ENCODE measurements around the gene ARIH2. TPM values are rescaled to one million over a fixed set of nuclear protein-coding genes. Genes with fewer than 3 reads are reported as not detected.
A peak's percentile ranks its signal among the peaks of the same experiment; 100 is the strongest.

The ARIH2 gene
- total RNA-seq, 2 experiments from 2014 or later = 126 TPM

- Mint-ChIP-seq H3K27ac (peak overlapping the region; percentile 56), H3K4me3 (no peak overlapping the region), H3K9me3 (no peaks in the 10 kb centered on the region), H3K4me1 (peaks cover 23% of the 10 kb centered on the region), H3K27me3 (no peaks in the 10 kb centered on the region), H3K36me3 (peaks cover 9% of the 10 kb centered on the region)
- no peak for DNase-seq
Measured at GRCh38 chr3:48915296-48915695, 3.3 kb upstream of the ARIH2 start.

- H3K27ac Mint-ChIP-seq = peak overlapping the region; percentile 100
- H3K4me3 Mint-ChIP-seq = peak overlapping the region; percentile 97
- H3K9me3 Mint-ChIP-seq = no peaks in the 10 kb centered on the region
- H3K36me3 Mint-ChIP-seq = peaks cover 19% of the 10 kb centered on the region
- no peaks in the 10 kb centered on the region for H3K27me3 Mint-ChIP-seq
- peaks cover 26% of the 10 kb centered on the region for H3K4me1 Mint-ChIP-seq
- peak; percentile 69 for DNase-seq
Measured at GRCh38 chr3:48919215-48920138, 835 bp downstream of the ARIH2 start.

- peak overlapping the region; percentile 4 for H3K4me3 Mint-ChIP-seq
- no peaks in the 10 kb centered on the region for H3K27me3 Mint-ChIP-seq
- H3K36me3 Mint-ChIP-seq = peaks cover 52% of the 10 kb centered on the region
- H3K27ac Mint-ChIP-seq = peak overlapping the region; percentile 64
- DNase-seq = no peak
- peaks cover 50% of the 10 kb centered on the region for H3K4me1 Mint-ChIP-seq
- H3K9me3 Mint-ChIP-seq = no peaks in the 10 kb centered on the region
Measured at GRCh38 chr3:48926425-48927392, 8.1 kb downstream of the ARIH2 start.

- Mint-ChIP-seq H3K27ac (no peak overlapping the region), H3K4me1 (peaks cover 54% of the 10 kb centered on the region), H3K4me3 (peak overlapping the region; percentile 22), H3K9me3 (no peaks in the 10 kb centered on the region), H3K27me3 (no peaks in the 10 kb centered on the region), H3K36me3 (peaks cover 58% of the 10 kb centered on the region)
- no peak for DNase-seq
Measured at GRCh38 chr3:48927928-48928327, 9.3 kb downstream of the ARIH2 start.

GRCh38 chr3:48928679-48929078, 10.0 kb downstream of the ARIH2 start:
- Mint-ChIP-seq H3K4me3 (no peak overlapping the region), H3K27ac (peak overlapping the region; percentile 48), H3K27me3 (no peaks in the 10 kb centered on the region), H3K4me1 (peaks cover 54% of the 10 kb centered on the region), H3K9me3 (no peaks in the 10 kb centered on the region), H3K36me3 (peaks cover 62% of the 10 kb centered on the region)
- DNase-seq = no peak

GRCh38 chr3:48929358-48930035, 10.9 kb downstream of the ARIH2 start:
- Mint-ChIP-seq H3K27me3 (no peaks in the 10 kb centered on the region), H3K4me3 (peak overlapping the region; percentile 1), H3K36me3 (peaks cover 64% of the 10 kb centered on the region), H3K9me3 (no peaks in the 10 kb centered on the region), H3K4me1 (peaks cover 57% of the 10 kb centered on the region), H3K27ac (no peak overlapping the region)
- DNase-seq = no peak

GRCh38 chr3:48930590-48930989, 11.9 kb downstream of the ARIH2 start:
- H3K4me1 Mint-ChIP-seq = peaks cover 65% of the 10 kb centered on the region
- no peaks in the 10 kb centered on the region for H3K27me3 Mint-ChIP-seq
- no peak overlapping the region for H3K27ac Mint-ChIP-seq
- peaks cover 70% of the 10 kb centered on the region for H3K36me3 Mint-ChIP-seq
- H3K4me3 Mint-ChIP-seq = no peak overlapping the region
- H3K9me3 Mint-ChIP-seq = no peaks in the 10 kb centered on the region
- DNase-seq = no peak

GRCh38 chr3:48931944-48932580, 13.4 kb downstream of the ARIH2 start:
- DNase-seq = no peak
- Mint-ChIP-seq H3K27me3 (no peaks in the 10 kb centered on the region), H3K4me1 (peaks cover 57% of the 10 kb centered on the region), H3K9me3 (no peaks in the 10 kb centered on the region), H3K4me3 (no peak overlapping the region), H3K27ac (peak overlapping the region; percentile 3), H3K36me3 (peaks cover 65% of the 10 kb centered on the region)

GRCh38 chr3:48934333-48934991, 15.8 kb downstream of the ARIH2 start:
- Mint-ChIP-seq H3K9me3 (no peaks in the 10 kb centered on the region), H3K27me3 (no peaks in the 10 kb centered on the region), H3K4me3 (no peak overlapping the region), H3K4me1 (peaks cover 45% of the 10 kb centered on the region), H3K36me3 (peaks cover 59% of the 10 kb centered on the region), H3K27ac (no peak overlapping the region)
- DNase-seq = no peak

- peaks cover 53% of the 10 kb centered on the region for H3K36me3 Mint-ChIP-seq
- no peak for DNase-seq
- H3K4me3 Mint-ChIP-seq = no peak overlapping the region
- H3K9me3 Mint-ChIP-seq = no peaks in the 10 kb centered on the region
- H3K27me3 Mint-ChIP-seq = no peaks in the 10 kb centered on the region
- H3K4me1 Mint-ChIP-seq = peaks cover 39% of the 10 kb centered on the region
- no peak overlapping the region for H3K27ac Mint-ChIP-seq
Measured at GRCh38 chr3:48935530-48935929, 16.9 kb downstream of the ARIH2 start.

GRCh38 chr3:48938156-48938555, 19.5 kb downstream of the ARIH2 start:
- no peak overlapping the region for H3K4me3 Mint-ChIP-seq
- H3K36me3 Mint-ChIP-seq = peaks cover 41% of the 10 kb centered on the region
- no peaks in the 10 kb centered on the region for H3K9me3 Mint-ChIP-seq

GRCh38 chr3:48938689-48939088, 20.0 kb downstream of the ARIH2 start:
- H3K4me1 Mint-ChIP-seq = peaks cover 35% of the 10 kb centered on the region
- DNase-seq = no peak
- H3K4me3 Mint-ChIP-seq = no peak overlapping the region
- H3K9me3 Mint-ChIP-seq = no peaks in the 10 kb centered on the region
- peaks cover 41% of the 10 kb centered on the region for H3K36me3 Mint-ChIP-seq
- no peaks in the 10 kb centered on the region for H3K27me3 Mint-ChIP-seq
- H3K27ac Mint-ChIP-seq = peak overlapping the region; percentile 54

More at GRCh38 chr3:48938156-48938555, 19.5 kb downstream of the ARIH2 start:
- Mint-ChIP-seq H3K4me1 (peaks cover 32% of the 10 kb centered on the region), H3K27ac (peak overlapping the region; percentile 54), H3K27me3 (no peaks in the 10 kb centered on the region)
- no peak for DNase-seq

GRCh38 chr3:48945432-48945831, 26.8 kb downstream of the ARIH2 start:
- Mint-ChIP-seq H3K27me3 (no peaks in the 10 kb centered on the region), H3K27ac (peak overlapping the region; percentile 91), H3K9me3 (no peaks in the 10 kb centered on the region), H3K4me3 (peak overlapping the region; percentile 11), H3K36me3 (peaks cover 14% of the 10 kb centered on the region), H3K4me1 (peaks cover 39% of the 10 kb centered on the region)
- DNase-seq = no peak
